ENCODE measurements around the gene RACK1.

GRCh38 chr5:181239062-181239663, 4.5 kb downstream of the RACK1 start:
- TF ChIP-seq, protein P1, sequence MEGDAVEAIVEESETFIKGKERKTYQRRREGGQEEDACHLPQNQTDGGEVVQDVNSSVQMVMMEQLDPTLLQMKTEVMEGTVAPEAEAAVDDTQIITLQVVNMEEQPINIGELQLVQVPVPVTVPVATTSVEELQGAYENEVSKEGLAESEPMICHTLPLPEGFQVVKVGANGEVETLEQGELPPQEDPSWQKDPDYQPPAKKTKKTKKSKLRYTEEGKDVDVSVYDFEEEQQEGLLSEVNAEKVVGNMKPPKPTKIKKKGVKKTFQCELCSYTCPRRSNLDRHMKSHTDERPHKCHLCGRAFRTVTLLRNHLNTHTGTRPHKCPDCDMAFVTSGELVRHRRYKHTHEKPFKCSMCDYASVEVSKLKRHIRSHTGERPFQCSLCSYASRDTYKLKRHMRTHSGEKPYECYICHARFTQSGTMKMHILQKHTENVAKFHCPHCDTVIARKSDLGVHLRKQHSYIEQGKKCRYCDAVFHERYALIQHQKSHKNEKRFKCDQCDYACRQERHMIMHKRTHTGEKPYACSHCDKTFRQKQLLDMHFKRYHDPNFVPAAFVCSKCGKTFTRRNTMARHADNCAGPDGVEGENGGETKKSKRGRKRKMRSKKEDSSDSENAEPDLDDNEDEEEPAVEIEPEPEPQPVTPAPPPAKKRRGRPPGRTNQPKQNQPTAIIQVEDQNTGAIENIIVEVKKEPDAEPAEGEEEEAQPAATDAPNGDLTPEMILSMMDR (IDR thresholded peaks at IDR 0.05), result no peak
- TF ChIP-seq POLR2AphosphoS5 (IDR thresholded peaks at IDR 0.05) (no peak), POLR2A (IDR thresholded peaks at IDR 0.05; ENCODE audit: low read depth) (no peak), EP300 (IDR thresholded peaks at IDR 0.05) (no peak)

Data from esophagus muscularis mucosa (tissue), 4 donors.